ENCODE results near the gene SEZ6L2.
"Not testable (repeated sequence)": the region's sequence is repeated elsewhere in the genome, so short reads cannot be mapped to it uniquely, and the experiment has no call there.

Gene SEZ6L2

DNA sequence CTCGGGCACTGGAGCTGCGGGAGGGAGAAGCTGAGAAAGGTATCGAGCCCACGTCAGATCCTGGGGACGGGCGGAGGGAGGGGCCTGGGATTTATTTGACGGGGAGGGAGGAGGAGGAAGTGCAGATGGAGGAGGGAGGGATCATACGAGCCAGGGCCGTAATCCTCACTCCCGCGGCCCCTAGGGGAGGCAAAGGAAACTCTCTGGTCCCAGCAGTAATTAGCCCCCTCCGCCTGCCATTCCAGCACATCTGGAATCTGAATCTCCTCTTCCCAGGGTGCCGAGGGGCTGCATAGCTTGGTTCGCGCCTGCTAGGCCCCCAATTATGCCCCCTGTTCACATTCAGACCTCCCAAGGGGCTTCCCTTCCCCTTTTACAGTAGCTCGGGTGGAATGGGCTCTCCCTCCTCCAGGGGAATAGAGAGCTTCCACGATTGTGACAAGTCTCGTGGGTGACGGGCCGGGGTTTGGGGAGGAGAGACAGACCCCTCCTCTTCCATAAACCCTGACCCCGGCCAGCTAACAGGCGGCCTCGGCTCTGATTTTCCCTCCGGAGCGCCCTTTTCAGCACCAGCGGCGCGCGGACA, at the start of gene SEZ6L2:
TSS of gene SEZ6L2 (minus strand) at position 35 of the 586 bp plus-strand sequence. CDS start 531 bp downstream, outside the sequence.
- peak; percentile 77 for FAIRE-seq

DNA sequence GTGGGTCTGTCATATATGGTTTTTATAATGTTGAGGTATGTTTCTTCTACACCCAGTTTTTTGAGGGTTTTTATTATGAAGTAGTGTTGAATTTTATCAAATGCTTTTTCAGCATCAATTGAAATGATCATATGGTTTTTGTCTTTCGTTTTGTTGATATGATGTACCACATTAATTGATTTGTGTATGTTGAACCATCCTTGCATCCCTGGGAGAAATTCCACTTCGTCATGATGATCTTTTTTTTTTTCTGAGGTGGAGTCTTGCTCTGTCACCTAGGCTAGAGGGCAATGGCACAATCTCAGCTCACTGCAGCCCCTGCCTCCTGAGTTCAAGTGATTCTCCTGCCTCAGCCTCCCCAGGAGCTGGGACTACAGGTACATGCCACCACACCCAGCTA, 48.5 kb upstream of the SEZ6L2 start:
- no peak for FAIRE-seq

DNA sequence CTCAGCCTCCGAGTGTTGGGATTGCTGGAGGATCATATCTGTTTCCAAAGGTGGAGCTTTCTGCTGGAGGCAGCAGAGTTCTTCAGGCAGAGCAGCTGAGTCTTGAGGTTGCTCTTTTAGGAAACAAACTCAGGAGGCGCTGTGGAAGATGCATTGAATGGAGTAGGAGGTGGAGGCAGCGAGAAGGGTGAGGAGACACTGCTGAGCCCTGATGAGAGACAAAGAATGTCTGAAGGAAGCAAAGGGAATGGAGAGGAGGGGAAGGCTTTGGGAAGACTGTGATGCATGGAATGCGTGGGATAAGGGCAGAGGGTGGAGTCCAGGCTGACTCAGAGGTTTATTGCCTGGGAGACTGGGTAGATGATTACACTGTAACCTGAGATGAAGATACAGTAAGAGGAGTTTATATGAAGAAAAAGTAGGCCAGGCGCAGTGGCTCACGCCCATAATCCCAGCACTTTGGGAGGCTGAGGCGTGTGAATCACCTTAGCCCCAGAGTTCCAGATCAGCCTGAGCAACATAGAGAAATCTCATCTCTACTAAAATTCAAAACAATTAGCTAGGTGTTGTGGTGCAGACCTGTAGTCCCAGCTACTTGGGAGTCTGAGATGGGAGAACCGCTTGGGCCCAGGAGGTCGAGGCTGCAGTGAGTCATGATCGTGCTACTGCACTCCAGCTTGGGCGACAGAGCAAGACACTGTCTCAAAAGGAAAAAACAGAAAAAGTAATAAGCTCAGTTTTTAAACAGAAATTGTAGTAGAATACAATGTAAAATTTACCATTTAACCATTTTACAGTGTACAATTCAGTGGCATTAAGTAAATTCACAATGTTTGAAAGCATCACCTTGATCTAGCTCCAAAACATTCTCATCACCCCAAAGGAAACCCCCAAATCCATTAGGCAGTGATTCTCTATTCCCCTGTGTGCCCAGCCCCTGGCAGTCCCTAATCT, 44.8 kb upstream of the SEZ6L2 start:
- FAIRE-seq, result peak; percentile 98

DNA sequence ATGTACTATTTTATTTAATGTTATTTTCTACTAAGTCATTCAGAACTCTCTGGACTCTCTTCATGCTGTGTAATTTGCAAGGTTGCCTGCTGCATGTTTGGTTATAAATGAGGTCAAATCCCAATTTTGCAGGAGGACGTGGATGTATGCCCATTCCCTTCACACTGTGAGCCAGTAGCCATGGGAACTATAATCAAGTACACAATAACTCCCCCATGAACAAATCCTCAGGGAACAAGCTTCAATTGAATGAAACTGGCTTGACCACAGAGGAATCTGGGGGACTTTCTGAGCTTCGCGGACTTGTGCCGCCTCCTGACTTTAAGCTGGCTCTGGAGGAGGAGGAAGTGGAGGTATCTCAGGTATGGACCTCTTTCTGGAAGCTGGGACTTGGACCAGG, 41.3 kb upstream of the SEZ6L2 start:
- no peak for FAIRE-seq

DNA sequence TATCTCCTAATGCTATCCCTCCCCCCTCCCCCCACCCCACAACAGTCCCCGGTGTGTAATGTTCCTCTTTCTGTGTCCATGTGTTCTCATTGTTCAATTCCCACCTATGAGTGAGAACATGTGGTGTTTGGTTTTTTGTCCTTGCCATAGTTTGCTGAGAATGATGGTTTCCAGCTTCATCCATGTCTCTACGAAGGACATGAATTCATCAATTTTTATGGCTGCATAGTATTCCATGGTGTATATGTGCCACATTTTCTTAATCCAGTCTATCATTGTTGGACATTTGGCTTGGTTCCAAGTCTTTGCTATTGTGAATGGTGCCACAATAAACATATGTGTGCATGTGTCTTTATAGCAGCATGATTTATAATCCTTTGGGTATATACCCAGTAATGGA, 32.4 kb upstream of the SEZ6L2 start:
- FAIRE-seq, result not testable (repeated sequence)

DNA sequence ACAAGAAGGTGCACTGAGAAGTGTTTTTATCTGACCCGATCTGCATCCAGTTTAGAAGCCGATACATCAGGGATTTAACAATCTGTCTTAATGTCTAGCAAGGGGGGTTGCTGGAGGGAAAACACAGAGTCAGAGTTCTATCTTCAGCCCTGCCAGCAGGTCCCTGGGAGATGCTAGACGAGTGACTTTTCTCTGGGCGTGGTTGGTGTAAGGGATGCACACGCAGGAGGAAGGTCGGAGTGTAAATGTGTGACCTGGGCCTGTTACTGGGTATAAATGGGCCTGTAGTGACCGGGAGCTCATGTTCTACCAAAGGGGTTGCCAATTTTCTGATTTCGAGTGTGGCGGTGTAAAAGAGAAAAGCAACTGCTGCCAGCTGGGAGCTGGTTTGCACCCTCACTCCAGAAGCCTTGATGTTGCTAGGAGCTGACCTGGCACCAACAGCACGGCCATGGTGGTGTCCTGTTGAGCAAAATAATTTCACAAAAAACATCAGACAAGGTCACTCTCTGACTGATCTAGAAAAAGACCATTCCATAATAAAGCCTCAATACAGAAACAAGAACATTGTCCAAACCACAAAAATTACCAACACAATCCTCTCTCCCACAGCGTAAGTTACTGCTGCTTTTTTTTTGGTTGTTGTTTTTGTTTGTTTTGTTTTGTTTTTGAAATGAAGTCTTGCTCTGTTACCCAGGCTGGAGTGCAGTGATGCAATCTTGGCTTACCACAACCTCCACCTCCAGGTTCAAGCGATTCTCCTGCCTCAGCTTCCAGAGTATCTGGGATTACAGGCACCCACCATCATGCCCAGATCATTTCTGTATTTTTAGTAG, 27.9 kb upstream of the SEZ6L2 start:
- FAIRE-seq, result no peak

DNA sequence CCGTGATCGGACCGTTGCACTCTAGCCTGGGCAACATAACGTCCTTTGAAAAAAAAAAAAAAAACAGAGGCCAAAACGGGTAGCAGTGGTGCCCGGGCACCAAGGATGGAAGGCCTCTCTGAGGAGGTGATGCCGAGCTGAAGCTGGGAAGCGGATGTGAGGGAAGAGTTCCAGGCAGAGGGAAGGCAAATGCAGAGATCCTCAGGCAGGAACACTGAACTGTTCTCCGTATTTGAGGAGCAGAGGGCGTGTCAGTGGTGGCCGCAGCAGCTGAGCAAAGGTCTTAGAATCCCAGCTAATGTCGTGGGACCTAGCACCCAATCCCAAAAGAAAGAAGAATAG, 27.3 kb upstream of the SEZ6L2 start:
- FAIRE-seq, result no peak

DNA sequence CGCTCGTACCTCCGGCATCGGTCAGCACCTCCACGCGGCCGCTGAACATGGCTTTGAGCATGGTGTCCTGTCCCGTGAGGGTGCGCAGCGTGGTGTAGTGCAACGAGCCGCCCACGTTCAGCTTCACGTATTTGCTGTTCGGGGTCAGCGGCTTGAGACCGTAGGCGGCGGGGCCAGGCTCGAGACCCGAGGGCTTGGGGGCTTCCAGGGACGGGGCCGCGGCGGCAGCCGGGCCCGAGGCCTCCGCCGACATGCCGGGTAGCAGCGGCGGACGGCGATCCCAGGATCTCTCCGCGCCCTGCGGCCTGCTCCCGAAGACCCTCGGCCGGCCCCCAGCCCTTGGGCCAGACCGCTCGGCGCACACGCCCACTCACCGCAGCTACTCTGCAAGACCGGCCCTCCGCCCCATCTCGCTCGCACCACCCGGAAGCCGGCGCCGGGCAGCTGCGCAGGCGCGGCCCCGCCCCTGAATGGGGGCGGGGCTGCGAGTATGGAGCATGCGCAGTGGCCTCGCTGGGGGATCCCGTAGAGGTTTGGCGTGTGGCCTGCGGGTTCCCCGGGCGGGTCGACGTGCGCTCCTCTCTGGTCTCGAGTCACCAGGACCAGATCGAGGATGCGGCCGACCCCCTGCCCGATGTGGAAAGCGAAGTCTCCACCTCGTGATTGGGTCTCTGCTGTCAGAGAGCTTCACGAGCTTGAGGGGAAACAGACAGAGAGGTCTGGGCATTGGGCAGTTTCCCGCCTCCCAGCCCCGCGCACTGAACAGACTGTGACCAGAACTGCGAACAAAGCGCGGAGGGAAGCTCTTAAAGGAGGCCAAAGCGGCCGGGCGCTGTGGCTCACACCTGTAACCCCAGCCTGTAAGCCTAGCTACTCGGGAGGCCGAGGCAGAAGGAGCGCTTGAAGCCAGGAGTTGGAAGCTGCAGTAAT, 26.7 kb upstream of the SEZ6L2 start, which contains the start of gene KCTD13:
TSS of gene KCTD13 (minus strand) at position 446 of the 930 bp plus-strand sequence. CDS start at position 253, 193 bp downstream.
- FAIRE-seq, result peak; percentile 31

DNA sequence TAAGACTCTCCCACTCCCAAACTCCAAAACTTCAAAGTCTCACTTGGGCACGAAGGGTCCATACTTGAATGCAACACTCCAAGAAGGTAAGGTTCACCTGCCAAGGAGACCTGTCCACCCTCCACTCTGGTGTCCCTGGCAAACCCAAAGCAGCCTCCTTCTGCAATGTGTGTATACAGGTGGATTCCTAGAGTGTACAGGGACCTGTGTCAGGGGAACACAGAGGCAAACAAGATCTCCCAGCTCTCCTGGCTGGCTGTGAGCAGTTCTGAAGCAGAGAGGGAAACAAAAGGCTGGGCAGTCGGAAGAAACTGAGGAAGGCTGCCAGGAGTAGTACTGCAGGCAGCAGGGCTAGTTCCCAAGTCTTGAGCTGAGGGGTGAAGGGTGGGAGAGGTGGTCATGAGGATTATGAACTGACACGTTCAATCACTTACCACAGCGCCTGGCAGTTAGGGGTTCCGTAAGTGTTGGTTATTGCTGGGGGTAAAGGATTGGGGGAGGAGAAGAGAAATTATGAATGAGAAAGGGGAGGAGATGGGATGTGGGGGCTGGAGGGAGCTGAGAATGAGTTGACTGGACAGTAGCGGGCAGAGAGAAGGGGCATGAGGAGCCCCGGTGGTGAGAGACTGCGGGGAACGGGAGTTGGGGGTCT, 25.9 kb upstream of the SEZ6L2 start:
- FAIRE-seq, result no peak

DNA sequence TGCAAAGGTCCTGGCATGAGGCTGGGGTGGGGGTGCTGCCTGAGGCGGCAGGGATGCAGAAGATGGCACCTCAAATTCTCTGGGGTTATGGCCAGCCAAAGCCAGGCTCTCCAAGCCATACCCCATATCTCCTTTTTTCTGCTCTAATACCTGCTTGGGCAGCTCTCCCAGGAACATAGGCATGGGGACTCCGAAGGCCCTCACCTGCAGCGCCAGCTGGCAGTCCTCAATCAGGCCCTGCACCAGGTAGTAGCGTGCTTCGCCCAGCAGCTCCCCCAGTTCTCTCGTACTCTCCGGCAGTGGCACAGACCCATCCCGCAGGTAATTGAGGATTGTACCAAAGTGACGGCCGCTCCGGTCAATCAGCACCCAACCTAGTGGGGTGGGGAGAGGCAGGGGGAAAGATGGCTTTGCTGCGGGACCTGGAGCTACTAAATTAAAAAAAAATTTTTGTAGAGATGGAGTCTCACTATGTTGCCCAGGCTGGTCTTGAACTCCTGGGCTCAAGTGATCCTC, 23.7 kb upstream of the SEZ6L2 start:
- FAIRE-seq, result no peak

DNA sequence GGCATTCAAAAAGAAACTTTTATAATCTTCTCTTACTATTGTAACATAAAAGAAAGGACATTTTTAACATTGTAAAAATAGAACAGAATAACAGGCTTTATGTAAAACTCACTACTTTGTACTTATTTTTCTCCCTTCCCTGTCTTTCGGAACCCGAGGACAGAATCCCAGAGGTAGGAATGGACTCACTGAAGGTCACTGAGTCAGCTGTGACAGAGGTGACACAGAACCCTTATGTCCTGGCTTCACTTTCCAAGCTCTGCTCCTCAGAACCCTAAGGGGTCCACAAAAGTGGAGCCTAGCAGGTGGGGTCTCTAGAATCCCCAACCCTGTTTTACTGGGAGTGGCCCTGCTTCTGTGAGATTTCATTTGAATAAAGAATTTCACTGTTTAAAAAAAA, 23.0 kb upstream of the SEZ6L2 start:
- FAIRE-seq, result no peak

DNA sequence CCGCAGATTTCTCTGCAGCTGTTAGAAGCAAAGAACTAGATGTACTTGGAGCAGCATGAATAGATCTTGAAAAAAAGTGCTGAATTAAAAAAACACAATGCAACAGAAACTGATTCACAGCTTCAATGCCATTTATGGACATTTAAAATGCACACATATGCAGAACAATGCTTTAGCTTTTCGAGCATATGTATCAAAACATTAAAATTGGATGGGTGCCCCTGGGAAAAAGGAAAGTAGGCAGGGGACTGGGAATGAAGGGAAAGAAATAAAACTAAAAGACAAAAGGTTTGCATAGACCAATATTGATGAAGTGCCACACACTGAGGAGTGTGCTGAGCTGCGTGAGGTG, 21.7 kb upstream of the SEZ6L2 start:
- FAIRE-seq, result no peak

DNA sequence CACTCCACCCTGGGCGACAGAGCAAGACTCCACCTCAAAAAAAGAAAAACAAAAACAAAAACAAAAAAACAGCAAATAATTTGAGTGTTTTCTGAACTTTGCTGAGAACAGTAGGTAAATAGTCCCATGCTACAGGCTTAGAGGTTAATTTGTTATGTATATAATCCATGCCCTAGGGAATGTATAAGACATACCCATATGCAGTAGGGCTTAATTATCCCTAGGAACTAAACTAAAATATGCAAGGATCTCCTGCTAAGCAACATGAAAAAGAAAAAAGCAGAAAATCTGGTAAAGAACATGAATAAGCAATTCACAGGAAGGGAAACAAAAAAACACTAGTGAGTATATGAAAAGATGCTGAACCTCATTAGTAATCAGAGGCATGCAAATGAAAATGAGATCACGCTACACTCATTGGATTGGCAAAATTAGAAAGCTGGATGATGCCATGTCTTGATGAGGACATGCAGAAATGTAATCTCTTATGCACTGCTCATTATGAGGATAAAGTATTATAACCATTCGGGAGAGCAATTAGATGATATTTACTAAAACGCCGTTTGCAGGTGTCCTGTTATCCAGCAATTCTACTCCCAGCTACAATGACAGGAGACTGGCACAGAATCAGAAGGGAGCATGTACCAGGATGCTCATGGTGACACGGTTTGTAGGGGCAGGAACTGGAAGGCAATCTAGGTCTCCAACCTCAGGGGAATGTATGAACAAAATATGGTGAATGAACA, 21.1 kb upstream of the SEZ6L2 start:
- FAIRE-seq, result no peak

DNA sequence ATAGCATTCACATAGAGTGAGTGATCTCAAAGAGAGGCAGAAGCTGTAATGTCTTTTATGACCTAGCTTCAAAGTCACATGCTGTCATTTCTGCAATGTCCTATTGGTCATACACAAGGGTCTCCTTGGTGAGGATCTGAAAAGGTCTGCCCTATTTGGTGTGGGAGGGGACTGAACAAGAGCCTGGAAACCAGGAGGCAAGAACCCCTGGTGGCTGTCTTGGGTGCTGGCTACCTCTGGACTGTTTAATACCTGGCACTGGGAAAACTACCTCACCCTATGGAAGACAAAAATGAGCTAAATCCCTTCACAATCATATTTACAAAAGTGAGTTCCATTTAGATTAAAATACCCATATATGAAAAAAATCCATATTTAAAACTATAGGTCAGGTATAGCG, 17.6 kb upstream of the SEZ6L2 start:
- FAIRE-seq, result no peak

DNA sequence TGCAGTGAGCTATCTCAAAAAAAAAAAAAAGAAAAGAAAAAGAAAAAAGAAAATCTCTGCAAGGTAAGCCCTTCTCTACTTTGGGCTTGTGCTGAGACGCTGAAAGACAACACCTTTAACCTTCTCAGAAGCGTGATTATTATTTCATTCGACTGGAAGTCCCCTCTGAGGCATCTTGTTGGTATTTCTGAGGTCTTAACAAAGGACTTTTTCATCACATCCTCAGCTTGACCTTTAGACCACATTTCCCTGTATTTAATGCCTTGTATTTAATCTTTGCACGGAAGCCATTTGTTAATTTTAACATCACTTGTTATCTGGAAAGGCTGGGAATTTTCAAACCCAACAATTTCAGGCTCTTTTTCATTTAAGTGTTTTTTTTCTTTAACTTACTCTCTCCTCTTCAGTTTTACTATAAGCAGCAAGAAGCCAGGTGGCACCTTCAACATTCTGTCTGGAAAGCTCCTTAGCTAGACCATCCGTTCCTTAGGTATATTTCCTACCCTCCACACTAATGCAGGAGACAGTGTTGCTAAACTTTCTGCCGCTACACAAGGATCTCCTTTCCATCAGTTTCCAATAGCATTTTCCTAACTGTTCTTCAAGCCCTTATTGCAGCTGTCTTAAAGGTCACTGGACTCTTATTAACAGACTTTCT, 16.4 kb upstream of the SEZ6L2 start:
- FAIRE-seq, result no peak

DNA sequence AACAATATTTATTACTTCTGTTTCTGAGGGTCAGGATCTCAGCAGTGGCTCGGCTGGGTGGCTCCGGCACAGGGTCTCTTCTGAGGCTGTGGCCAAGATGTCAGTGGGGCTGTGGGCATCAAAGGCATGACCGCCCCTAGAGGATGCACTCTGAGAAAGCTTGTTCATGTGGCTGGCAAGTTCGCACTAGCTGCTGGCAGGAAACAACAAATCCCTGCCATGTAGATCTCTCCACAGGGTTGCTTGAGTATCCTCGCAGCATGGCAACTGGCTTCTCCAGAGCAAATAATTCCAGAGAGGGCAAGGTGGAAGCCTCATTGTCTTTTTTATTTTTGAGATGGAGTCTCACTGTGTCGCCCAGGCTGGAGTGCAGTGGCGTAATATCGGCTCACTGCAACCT, 14.2 kb upstream of the SEZ6L2 start:
- FAIRE-seq, result no peak

DNA sequence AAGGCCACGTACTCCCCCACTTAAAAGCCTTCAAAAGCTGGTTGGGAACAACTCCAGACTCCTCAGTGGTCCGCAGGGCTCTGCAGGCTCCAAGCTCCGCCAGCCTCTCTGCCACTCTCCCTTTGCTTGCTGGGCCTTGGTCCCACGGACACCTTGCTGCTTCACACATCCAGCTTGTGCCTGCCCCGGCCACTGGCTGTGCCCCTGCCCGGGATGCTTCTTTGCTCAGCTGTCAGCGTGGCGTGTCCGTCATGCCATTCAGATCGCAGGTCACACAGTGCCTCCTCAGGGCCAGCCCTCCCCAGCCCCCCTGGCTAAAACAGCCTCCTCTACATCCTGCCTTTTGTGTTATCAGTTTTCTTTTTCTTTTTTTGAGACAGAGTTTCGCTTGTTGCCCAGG, 12.7 kb upstream of the SEZ6L2 start:
- no peak for FAIRE-seq

DNA sequence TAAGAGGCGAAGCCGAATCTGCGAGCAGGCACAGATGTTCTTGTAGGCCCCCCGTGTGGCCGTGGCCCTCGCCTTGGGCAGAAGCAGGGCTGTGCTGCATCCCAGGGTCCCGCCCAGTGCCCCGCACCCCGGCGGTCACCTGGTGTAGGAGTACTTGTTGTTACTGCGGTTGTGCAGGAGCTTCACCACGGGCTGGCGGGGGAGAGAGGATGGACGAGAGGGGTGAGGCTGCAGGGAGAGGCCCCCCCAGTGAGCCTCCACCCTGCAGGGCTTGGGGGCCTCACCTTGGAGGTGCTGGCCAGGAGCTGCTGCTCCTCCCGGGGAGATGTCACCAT, 12.3 kb upstream of the SEZ6L2 start:
- FAIRE-seq, result no peak

DNA sequence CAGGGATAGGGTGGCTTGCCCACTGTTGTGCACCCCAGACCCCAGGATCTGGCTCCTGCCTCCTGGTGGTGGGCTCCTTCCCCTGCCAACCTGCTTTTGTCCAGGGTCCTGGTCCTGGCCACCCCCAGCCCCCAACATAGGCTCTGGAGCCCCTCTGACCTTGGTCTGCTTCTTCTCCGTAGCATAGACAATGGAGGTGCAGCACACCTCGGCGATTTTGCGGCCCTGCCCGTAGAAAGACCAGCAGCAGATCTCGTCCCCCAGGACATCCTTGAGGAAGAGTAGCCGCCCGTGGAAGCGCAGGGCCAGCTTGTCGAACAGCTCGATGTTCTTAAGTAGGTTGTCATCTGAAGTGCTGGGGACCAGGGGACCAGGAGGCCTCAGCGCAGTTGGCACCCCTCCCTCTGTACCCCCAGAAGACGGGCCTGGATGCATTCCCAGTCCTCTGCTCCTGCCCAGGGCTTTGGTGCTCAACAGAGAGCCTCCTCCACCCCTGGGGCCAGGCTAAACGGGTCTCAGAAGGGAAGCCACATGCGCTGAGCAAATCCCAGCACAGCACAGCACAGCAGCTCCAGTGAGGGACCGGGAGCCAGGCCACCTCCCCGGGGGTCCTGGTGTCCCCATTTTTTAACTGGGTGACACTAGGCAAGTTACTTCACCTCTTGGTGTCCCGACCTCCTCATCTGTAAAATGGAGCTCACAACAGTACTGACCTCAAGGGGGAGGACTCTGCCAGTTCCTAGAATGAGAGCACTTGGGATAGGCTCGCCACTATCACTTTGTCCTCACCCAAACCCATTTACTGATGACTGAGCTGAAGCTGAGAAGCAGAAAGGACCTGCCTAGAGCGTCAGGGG, 11.7 kb upstream of the SEZ6L2 start:
- no peak for FAIRE-seq
